GM12892 (cell line): Measurements from ENCODE around the gene MRPS18C.

ENCODE experiments used
- POLR2AphosphoS5 ChIP-seq: IDR thresholded peaks from 2 replicates; pipeline ENCODE4 v1.6.1; 2011; ENCODE audit warnings: low read depth, low read length, control low read depth
- TAF1 ChIP-seq: IDR thresholded peaks from 2 replicates; pipeline ENCODE4 v1.6.1; 2011; ENCODE audit warnings: low read depth, mild to moderate bottlenecking, control low read depth, low read length, borderline replicate concordance

GRCh38 chr4:83456184-83456501 lies 285 bp downstream of the MRPS18C start:
- TF ChIP-seq TAF1 (no peak), POLR2AphosphoS5 (no peak)
